HG03439 (cell line): Measurements from ENCODE around the gene BPIFB3.

ENCODE experiments used
- ATAC-seq: cut with Tn5 transposase; IDR thresholded peaks from one replicate; pipeline ENCODE4 v1.9.1; 2021; ENCODE audit warnings: mild to moderate bottlenecking, moderate library complexity; ENCODE audit not compliant: unreplicated experiment

Gene BPIFB3, protein sequence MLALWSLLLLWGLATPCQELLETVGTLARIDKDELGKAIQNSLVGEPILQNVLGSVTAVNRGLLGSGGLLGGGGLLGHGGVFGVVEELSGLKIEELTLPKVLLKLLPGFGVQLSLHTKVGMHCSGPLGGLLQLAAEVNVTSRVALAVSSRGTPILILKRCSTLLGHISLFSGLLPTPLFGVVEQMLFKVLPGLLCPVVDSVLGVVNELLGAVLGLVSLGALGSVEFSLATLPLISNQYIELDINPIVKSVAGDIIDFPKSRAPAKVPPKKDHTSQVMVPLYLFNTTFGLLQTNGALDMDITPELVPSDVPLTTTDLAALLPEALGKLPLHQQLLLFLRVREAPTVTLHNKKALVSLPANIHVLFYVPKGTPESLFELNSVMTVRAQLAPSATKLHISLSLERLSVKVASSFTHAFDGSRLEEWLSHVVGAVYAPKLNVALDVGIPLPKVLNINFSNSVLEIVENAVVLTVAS

DNA sequence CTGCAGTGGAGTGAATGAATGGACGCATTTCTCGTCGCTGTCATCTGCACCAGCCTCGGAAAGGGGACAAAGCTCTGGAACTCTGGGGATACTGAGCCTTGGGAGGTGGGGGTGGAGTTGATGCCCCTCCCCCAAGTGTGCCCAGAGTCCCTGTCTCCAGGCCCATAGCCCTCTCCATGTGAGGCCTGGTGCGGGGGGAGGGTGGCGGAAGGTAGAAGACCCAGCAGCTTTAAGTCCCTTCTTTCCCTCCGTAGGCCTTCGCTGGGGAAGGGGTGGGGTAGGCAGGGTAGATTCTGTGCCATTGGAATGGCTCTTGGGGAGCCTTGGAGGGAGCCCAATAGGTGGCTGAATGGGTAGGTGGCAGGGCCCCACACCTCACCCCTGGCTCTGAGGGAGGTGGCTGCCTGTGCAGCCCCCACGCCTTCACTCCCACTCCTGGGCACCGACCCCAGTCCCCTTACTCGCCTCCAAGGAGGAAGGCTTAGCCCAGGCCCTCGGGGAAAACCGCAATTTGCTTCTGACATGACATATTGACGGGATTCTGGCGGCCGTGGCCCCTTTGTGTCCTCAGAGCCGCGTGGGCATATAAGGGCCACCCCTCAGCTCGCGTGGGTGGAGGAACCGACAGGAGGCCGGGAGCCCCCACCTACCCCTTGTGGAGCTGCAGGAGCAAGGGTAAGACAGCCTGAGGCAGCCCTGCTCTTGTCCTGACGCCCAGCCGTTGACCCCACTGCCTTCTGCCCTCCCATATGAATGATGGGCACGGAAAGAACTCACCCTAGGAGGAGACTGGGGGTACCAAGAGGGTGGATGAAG, at the start of gene BPIFB3:
Gene BPIFB3 (plus strand): TSS at position 613 of the 816 bp plus-strand sequence. CDS start 1,533 bp downstream, outside the sequence.
- ATAC-seq: no peak

DNA sequence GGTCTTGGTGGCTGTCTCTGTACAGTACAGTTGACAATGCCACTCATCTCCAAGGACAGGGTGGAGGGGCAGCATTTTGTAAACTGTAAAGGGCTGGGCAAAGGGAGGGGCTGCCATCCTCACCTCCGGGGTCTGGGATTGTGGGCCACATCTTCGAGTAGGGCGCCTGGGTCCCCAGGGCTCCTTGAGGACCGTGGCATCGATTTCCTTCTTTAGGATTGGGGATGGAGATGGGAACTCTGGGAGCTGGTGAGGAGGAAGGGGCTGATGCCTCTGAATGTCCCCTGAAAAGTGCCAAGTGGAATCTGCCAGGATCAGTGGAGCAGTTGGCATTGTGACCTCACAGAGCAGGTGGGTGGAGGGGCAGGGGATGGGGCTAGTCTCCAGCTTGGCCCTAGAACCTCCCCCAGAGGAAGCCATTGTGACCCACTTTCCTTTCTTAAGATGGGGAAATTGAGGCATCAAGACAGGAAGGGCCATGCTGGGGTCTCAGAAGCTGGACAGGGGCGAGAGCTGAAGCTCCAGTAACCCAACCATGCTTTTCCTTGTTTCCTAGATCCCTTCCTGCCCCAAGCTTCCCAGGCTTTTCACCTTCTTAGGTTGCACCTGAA, 49.5 kb upstream of the BPIFB3 start, which contains the start of gene SUN5:
Gene SUN5 (minus strand): TSS at position 293 of the 611 bp plus-strand sequence. CDS start 93 bp downstream, at position 200.
- ATAC-seq: no peak

GRCh38 chr20:33005132-33005566, 48.6 kb upstream of the BPIFB3 start:
- no peak for ATAC-seq

DNA sequence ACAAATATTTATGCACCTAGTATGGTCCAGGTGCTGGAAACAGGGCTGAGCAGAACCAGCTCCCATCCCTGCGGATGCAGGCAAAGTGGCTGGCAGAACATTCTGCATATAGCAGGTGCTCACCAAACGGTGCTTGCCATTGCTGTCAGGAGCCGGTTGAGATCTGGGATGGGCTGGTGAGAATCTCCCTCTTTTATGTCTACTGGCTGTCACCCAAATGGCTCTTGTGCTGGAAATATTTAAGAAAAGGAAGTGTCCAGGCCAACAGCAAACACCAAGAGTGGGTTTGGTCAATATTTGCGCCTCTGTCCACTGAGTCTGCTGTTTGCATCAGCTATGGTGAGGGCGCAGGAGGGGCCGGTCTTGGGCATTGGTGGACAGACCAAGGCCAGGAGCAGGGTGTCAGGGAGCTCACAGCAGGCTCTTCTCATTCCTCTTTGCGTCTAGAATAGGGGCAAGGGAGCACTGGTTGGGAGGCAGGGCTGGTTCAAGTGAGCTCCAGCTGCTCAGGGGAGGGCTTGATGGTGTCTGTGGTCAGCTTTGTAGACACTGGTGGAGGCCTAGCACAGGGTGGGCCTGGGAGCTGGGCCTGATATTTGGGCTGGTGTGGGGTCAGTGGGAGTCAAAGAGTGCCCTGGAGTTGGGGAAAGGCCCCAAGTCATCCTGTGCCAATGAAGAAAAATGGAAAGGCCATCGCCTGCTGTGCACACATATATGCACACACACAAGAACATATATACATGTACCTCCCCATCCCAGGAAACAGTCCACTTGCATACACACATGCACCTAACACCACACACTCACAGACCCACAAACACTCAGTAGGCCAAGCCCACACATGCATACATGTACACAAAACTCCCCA, 47.6 kb upstream of the BPIFB3 start:
- ATAC-seq: no peak

- no peak for ATAC-seq
These were observed 46.8 kb upstream of the BPIFB3 start for GRCh38 chr20:33006776-33007375.

GRCh38 chr20:33007376-33008335, 46.0 kb upstream of the BPIFB3 start, which contains the start of gene BPIFB2:
Gene BPIFB2, plus strand, starts transcription at chr20:33007704. Its CDS starts 871 bp downstream, at chr20:33008575.
- no peak for ATAC-seq

DNA sequence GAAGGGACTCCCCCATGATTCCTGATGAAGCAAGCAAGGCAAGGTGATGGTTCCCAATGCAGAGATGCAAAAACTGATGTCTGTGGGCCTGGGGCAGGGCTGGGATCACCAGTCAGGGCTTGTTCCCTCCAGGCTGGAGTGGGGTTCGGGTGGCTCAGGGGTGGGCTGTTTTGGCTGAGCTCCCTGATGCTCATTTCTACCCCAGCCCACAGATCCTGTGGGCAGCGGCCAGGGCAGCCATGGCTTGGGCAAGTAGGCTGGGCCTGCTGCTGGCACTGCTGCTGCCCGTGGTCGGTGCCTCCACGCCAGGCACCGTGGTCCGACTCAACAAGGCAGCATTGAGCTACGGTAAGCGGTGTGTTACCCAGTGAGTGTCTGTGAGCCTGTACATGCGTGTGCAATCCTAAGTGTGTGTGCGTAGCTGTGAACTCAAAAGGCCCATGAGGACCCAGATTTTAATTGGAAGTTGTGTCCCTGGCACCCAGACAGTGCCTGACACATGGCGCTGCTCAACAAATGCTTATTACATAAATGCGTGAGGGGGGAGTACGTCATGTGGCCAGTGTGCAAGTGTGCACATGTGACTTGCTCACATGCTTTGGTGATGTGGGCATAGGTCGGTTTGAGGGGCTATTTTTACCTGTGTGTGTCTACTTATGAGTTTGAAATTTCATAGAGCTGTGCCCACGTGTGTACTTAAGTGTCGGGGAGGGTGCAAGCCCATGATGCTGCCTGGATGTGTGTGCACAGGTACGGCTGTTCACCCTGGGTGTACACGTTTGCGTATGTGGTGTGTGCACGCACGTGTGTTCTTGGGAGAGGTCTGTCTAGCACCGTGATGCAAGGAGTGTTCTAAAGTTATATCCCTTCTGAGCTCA, 45.1 kb upstream of the BPIFB3 start:
- no peak for ATAC-seq

GRCh38 chr20:33009214-33010132, 44.2 kb upstream of the BPIFB3 start:
- ATAC-seq: no peak

GRCh38 chr20:33010133-33010504, 43.6 kb upstream of the BPIFB3 start:
- no peak for ATAC-seq

GRCh38 chr20:33010674-33011449, 42.8 kb upstream of the BPIFB3 start:
- no peak for ATAC-seq

GRCh38 chr20:33012327-33013189, 41.1 kb upstream of the BPIFB3 start:
- ATAC-seq: no peak

GRCh38 chr20:33013701-33014326, 39.9 kb upstream of the BPIFB3 start:
- ATAC-seq: no peak

GRCh38 chr20:33014336-33015113, 39.2 kb upstream of the BPIFB3 start:
- ATAC-seq: no peak

- ATAC-seq: no peak
These were observed 38.6 kb upstream of the BPIFB3 start for GRCh38 chr20:33015114-33015484.
